Esophagus muscularis mucosa (tissue), 3 donors: ENCODE data around the gene NFATC1.

Experiments used
- CTCF ChIP-seq, 3 experiments: fragments of 200-600 bp in 2 of 3; fragments of 450-650 bp in 1 of 3; sonication (generic) in 2 of 3; IDR thresholded peaks; one replicate each; pipeline ENCODE4 v1.5.1; 2017 to 2019; ENCODE audit warnings: antibody characterized with exemption in 3 of 3, mild to moderate bottlenecking in 2 of 3, moderate library complexity in 1 of 3
- POLR2A ChIP-seq: fragments of 450-650 bp; IDR thresholded peaks from one replicate; pipeline ENCODE4 v1.6.1; 2017; ENCODE audit warnings: antibody characterized with exemption, moderate library complexity, mild to moderate bottlenecking, low read depth
- POLR2AphosphoS5 ChIP-seq, 2 donors: sonication (generic); formaldehyde crosslinking; IDR thresholded peaks; one replicate each; pipeline ENCODE4 v1.6.1; 2017; ENCODE audit warnings: antibody characterized with exemption in 2 of 2

- no peak for TF ChIP-seq CTCF (IDR thresholded peaks at IDR 0.05)
- no peak for TF ChIP-seq POLR2AphosphoS5 (IDR thresholded peaks at IDR 0.05)
- TF ChIP-seq POLR2A, result no peak
Observed at GRCh38 chr18:79365701-79366100, 30.0 kb upstream of the NFATC1 start.
